ENCODE data around the gene PNPLA7. TPM values are rescaled to one million over a fixed set of nuclear protein-coding genes. Genes with fewer than 3 reads are reported as not detected.

PNPLA7 gene
- 0.44 to 0.80 TPM (median 0.62 TPM) in 5 replicates for total RNA-seq (2022; extraction: Qiagen RNA extraction)

DNA sequence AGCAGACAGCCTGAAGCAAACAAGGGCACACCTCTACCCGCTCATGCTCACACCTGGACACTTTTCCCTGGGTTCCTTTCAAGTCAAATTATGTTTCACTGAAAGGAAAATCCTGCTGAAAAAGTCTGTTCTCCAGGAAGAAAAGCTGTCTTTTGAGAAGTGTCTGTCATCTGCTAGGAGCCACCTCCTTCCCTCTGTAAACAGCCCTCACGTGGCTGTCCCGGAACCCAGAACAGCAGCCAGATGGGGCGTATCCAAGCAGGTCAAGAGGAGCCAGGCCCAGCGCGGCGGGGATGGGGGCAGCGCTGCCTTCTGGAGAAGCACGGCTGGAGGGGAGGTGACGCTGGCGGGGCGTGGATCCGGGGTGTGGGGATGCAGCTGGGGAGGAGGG, at the start of gene PNPLA7:
Gene PNPLA7 (minus strand): TSS at position 172 of the 391 bp plus-strand sequence. CDS start 205 bp downstream, outside the sequence.

GRCh38 chr9:137590469-137591383, 40.5 kb upstream of the PNPLA7 start, which contains the start of gene ZMYND19:
Gene ZMYND19, minus strand, starts transcription at chr9:137590512. Its CDS starts 249 bp downstream, at chr9:137590263.

GRCh38 chr9:137578518-137579258, 28.5 kb upstream of the PNPLA7 start, which contains the start of gene DPH7:
Gene DPH7, minus strand, starts transcription at chr9:137578925. Its CDS starts 148 bp downstream, at chr9:137578777.

GRCh38 chr9:137551264-137552021, 1.2 kb upstream of the PNPLA7 start, which contains the start of gene MRPL41:
Gene MRPL41, plus strand, starts transcription at chr9:137551879. Its CDS starts 203 bp downstream, at chr9:137552082.

DNA sequence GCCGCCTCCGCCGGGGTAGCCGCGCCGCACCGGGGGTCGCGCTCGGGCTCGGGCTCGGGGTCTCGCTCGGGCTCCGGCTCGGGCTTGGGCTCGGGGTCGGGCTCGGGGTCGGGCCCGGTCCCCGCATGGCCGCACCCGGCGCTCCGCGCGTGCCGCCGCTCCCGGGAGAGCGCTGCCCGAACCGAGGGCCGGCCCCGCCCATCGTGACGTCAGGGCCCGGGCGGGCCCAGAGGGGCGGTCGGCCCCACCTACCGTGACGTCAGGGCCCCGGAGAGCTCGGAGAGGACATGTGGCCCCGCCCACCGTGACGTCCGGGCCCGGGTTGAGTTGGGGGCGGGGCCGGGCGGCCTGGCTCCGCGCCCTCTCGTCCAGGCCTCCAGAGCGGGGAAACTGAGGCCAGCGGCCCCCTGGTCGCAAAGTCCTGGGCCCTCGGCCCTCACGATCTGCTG, 91.0 kb downstream of the PNPLA7 start, which contains the start of gene NSMF:
Gene NSMF (minus strand): TSS at position 183 of the 449 bp plus-strand sequence. CDS start 232 bp downstream, outside the sequence.

DNA sequence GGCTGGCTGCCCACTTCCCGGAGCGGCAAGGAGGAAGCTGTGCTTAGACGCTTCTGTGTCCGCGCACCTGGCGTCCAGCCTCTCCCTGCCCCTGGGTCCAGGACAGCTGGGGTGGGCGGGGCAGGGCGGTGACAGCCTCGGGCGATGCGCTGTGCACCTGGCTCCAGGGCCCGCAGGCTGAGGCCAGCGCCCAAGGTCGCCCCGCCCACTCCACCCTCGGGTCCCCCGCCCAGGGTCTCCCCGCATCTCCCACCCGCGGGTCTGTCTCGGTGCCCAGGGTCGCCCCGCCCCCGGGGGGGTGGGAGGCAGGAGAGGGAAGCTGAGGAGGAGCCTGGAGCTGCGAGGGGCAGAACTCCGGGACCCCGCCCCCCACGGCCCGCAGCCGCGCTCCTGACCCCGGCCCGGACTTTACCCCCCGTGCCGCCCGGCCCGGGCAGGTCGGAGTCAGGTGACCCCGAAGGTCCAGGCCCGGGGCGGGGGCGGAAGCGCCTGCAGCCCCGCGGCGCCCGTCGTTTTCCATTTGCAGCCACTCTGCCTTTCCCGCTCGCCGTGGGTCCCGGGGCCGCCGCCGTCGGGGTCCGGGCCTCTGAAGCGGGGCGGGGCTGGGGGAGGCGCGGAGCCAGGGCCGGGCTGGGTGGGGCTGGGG, 108.8 kb downstream of the PNPLA7 start, which contains the start of gene ENTPD8:
Gene ENTPD8 (minus strand): TSS at position 69 of the 646 bp plus-strand sequence. CDS start 3,072 bp downstream, outside the sequence.

GRCh38 chr9:137422604-137423513, 127.3 kb downstream of the PNPLA7 start, which contains the start of the genes EXD3 and NOXA1:
Gene EXD3, minus strand, starts transcription at chr9:137423162. Its CDS starts 27,805 bp downstream, at chr9:137395357.
Gene NOXA1, plus strand, starts transcription at chr9:137423393. Its CDS starts 137 bp downstream, at chr9:137423530.

Other genes with a start within 250 kb of the PNPLA7 start
- 2.1 to 4.1 TPM (median 3.6 TPM) in 5 replicates for gene NRARP, start 248.1 kb downstream of the PNPLA7 start, total RNA-seq (2022; extraction: Qiagen RNA extraction)
- gene EXD3, start 127.2 kb downstream of the PNPLA7 start, total RNA-seq (2022; extraction: Qiagen RNA extraction) = 4.8 to 6.5 TPM (median 5.7 TPM) in 5 replicates
- 0.71 to 1.8 TPM (median 1.6 TPM) in 5 replicates for gene NOXA1, start 127.0 kb downstream of the PNPLA7 start, total RNA-seq (2022; extraction: Qiagen RNA extraction)
- gene ENTPD8, start 109.0 kb downstream of the PNPLA7 start, total RNA-seq (2022; extraction: Qiagen RNA extraction) = 0.07 to 0.24 TPM (median 0.19 TPM) in 5 replicates
- 31.6 to 45.3 TPM (median 40.2 TPM) in 5 replicates for gene NSMF, start 91.1 kb downstream of the PNPLA7 start, total RNA-seq (2022; extraction: Qiagen RNA extraction)
- gene MRPL41, start 1.5 kb upstream of the PNPLA7 start, total RNA-seq (2022; extraction: Qiagen RNA extraction) = 48.3 to 105 TPM (median 92.7 TPM) in 5 replicates
- 25.2 to 31.2 TPM (median 29.7 TPM) in 5 replicates for gene DPH7, start 28.5 kb upstream of the PNPLA7 start, total RNA-seq (2022; extraction: Qiagen RNA extraction)
- gene ZMYND19, start 40.1 kb upstream of the PNPLA7 start, total RNA-seq (2022; extraction: Qiagen RNA extraction) = 42.8 to 65.7 TPM (median 61.4 TPM) in 5 replicates
- gene ARRDC1, start 55.3 kb upstream of the PNPLA7 start, total RNA-seq (2022; extraction: Qiagen RNA extraction) = 43.4 to 73.2 TPM (median 64.8 TPM) in 5 replicates
- 42.1 to 48.9 TPM (median 43.7 TPM) in 5 replicates for gene EHMT1, start 68.6 kb upstream of the PNPLA7 start, total RNA-seq (2022; extraction: Qiagen RNA extraction)

Measured in A549 treated with AZD2906 at 1 μM for 4 hours (cell line).